ENCODE results near the gene KREMEN1. TPM values are rescaled to one million over a fixed set of nuclear protein-coding genes. Genes with fewer than 3 reads are reported as not detected.

The KREMEN1 gene
- total RNA-seq, 1 experiment from 2014 or later, result 31.9 TPM

GRCh38 chr22:29124777-29125442 lies 52.1 kb downstream of the KREMEN1 start:
- BruUV-seq (replicated peaks), result no TSS peak
- Histone ChIP-seq H3K4me2 (ENCODE audit: low read length) (no peak overlapping the region), H3K79me2 (ENCODE audit: insufficient read depth, low read length) (no peaks in the 10 kb centered on the region), H3K4me3 (replicated peaks in 1 of 2; ENCODE audit: low read depth in 1 of 2, low read length in 2 of 2) (no peak overlapping the region), H3K27ac (ENCODE audit: low read depth, low read length) (no peak overlapping the region), H2AFZ (ENCODE audit: low read depth, low read length, poor library complexity, severe bottlenecking) (no peak overlapping the region), H3K27me3 (ENCODE audit: insufficient read depth, low read length) (no peaks in the 10 kb centered on the region), H4K20me1 (ENCODE audit: insufficient read depth) (no peaks in the 10 kb centered on the region), H3K9me2 (ENCODE audit: insufficient read depth) (no peaks in the 10 kb centered on the region), H3K9me3 (ENCODE audit: control insufficient read depth in 1 of 2, insufficient read depth in 1 of 2, low read depth in 1 of 2, low read length in 2 of 2) (no peaks in the 10 kb centered on the region), H3K9ac (ENCODE audit: low read length) (no peak overlapping the region), H3K36me3 (ENCODE audit: control insufficient read depth in 1 of 2, insufficient read depth in 2 of 2, low read length in 2 of 2) (no peaks in the 10 kb centered on the region; a peak in 1 of 4 replicates), H3K4me1 (ENCODE audit: control insufficient read depth in 1 of 2, insufficient read depth in 2 of 2, low read length in 2 of 2) (no peaks in the 10 kb centered on the region)
- intact Hi-C loops (cut with micrococcal nuclease), result no loop called here
- CTCF ChIA-PET, result no interaction called here
- no peak for TF ChIP-seq SRF (IDR thresholded peaks at IDR 0.05; ENCODE audit: low read depth)
- no peak for TF ChIP-seq ZBTB33 (IDR thresholded peaks at IDR 0.05; ENCODE audit: extremely low read depth, insufficient replicate concordance, low read length)
- no peak for TF ChIP-seq CEBPB (IDR thresholded peaks at IDR 0.05; ENCODE audit: low read depth)
- TF ChIP-seq RAD21 (IDR thresholded peaks at IDR 0.05; ENCODE audit: low read depth), result no peak
- no peak for TF ChIP-seq CBX3 (IDR thresholded peaks at IDR 0.05; ENCODE audit: low read depth)
- TF ChIP-seq ZNF274 (IDR thresholded peaks at IDR 0.05; ENCODE audit: low read depth, low read length), result no peak
- no peak for TF ChIP-seq EZH2phosphoT487 (IDR thresholded peaks at IDR 0.05; ENCODE audit: borderline replicate concordance)
- TF ChIP-seq YY1 (IDR thresholded peaks at IDR 0.05; ENCODE audit: extremely low read depth, insufficient replicate concordance, low read depth, low read length), result no peak
- no peak for TF ChIP-seq SP1 (IDR thresholded peaks at IDR 0.05; ENCODE audit: low read depth)
- no peak for TF ChIP-seq JUND (IDR thresholded peaks at IDR 0.05)
- no peak for TF ChIP-seq FOSL1 (IDR thresholded peaks at IDR 0.05; ENCODE audit: low read depth)
- no peak for TF ChIP-seq ELF1 (IDR thresholded peaks at IDR 0.05; ENCODE audit: borderline replicate concordance, low read depth)
- TF ChIP-seq ATF3 (IDR thresholded peaks at IDR 0.05), result no peak
- TF ChIP-seq CTCF (IDR thresholded peaks at IDR 0.05 in 2 of 3, conservative IDR thresholded peaks at IDR 0.05 in 1 of 3; ENCODE audit: borderline replicate concordance in 1 of 3, insufficient read depth in 1 of 3, low read depth in 2 of 3, low read length in 2 of 3), result no peak
- no peak for TF ChIP-seq REST (IDR thresholded peaks at IDR 0.05; ENCODE audit: low read depth)
- TF ChIP-seq EGR1 (IDR thresholded peaks at IDR 0.05; ENCODE audit: low read depth), result no peak
- no peak for TF ChIP-seq TCF7L2 (IDR thresholded peaks at IDR 0.05; ENCODE audit: borderline replicate concordance, extremely low read depth, insufficient read depth, insufficient read length)
- DNase-seq (ENCODE audit: low read depth, low spot score) (no peak), ATAC-seq (no peak)
- POLR2A ChIA-PET, result no interaction called here
- RAD21 ChIA-PET (ENCODE audit: low non-redundant PET in 1 of 2, low total read pairs in 2 of 2, uncharacterized antibody in 2 of 2, unreplicated experiment in 2 of 2), result no interaction called here
